ENCODE measurements around the gene AGBL4. TPM values are rescaled to one million over a fixed set of nuclear protein-coding genes. Genes with fewer than 3 reads are reported as not detected.

AGBL4 gene
- total and polyA plus RNA-seq, 2 of the 13 experiments (the other 11 are each of a cell fraction or from before 2014, with no cell fraction given): not detected

DNA sequence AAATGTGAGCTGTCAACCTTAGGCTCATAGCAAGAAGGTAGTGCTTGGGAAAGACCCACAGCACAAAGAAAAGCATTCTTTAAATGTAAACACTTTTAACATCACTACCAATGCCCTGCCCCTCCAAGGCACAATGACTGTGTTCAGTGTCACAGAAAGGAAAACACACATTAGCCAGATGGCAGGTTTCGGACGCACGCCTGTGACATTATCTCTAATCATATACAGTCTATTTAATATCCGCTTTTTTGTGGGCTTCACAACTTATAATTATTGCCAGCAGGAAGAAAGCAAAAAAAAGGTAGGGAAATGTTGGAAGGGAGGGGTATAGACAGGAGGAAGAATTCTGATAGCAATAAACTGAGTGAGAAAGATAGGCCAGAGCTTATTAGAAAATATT is 1134.7 kb downstream of the AGBL4 start:
- DNase-seq (ENCODE audit: low spot score): no peak
- intact Hi-C loops (cut with micrococcal nuclease; ENCODE audit: unreplicated experiment): no loop called here
- no peak overlapping the region for H3K27ac ChIP-seq (ENCODE audit: extremely low read length, insufficient read depth, low read length)
- ChIA-PET CTCF (ENCODE audit: low intra/inter-chr PET ratio, low total read pairs) (no interaction called here), POLR2A (no interaction called here)
- H3K9ac ChIP-seq (ENCODE audit: insufficient read depth, low read depth, low read length): no peak overlapping the region
- H3K79me2 ChIP-seq (ENCODE audit: insufficient read depth, low read length): no peaks in the 10 kb centered on the region
- no peak for ATAC-seq
- H2AFZ ChIP-seq (ENCODE audit: low read length): no peak overlapping the region
- H3K4me1 ChIP-seq (ENCODE audit: insufficient read depth, low read length): no peaks in the 10 kb centered on the region
- H3K4me2 ChIP-seq (ENCODE audit: low read depth, low read length): no peak overlapping the region
- TF ChIP-seq EEA1 (CRISPR knock-in tag; IDR thresholded peaks at IDR 0.05; ENCODE audit: borderline replicate concordance): no peak
- TF ChIP-seq THAP7 (CRISPR knock-in tag; IDR thresholded peaks at IDR 0.05): no peak
- no peak for TF ChIP-seq TRIM24 (CRISPR knock-in tag; IDR thresholded peaks at IDR 0.05)
- TF ChIP-seq, protein P1, sequence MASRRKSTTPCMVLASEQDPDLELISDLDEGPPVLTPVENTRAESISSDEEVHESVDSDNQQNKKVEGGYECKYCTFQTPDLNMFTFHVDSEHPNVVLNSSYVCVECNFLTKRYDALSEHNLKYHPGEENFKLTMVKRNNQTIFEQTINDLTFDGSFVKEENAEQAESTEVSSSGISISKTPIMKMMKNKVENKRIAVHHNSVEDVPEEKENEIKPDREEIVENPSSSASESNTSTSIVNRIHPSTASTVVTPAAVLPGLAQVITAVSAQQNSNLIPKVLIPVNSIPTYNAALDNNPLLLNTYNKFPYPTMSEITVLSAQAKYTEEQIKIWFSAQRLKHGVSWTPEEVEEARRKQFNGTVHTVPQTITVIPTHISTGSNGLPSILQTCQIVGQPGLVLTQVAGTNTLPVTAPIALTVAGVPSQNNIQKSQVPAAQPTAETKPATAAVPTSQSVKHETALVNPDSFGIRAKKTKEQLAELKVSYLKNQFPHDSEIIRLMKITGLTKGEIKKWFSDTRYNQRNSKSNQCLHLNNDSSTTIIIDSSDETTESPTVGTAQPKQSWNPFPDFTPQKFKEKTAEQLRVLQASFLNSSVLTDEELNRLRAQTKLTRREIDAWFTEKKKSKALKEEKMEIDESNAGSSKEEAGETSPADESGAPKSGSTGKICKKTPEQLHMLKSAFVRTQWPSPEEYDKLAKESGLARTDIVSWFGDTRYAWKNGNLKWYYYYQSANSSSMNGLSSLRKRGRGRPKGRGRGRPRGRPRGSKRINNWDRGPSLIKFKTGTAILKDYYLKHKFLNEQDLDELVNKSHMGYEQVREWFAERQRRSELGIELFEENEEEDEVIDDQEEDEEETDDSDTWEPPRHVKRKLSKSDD (CRISPR knock-in tag; IDR thresholded peaks at IDR 0.05; ENCODE audit: low read depth): no peak
- TF ChIP-seq, protein P2, sequence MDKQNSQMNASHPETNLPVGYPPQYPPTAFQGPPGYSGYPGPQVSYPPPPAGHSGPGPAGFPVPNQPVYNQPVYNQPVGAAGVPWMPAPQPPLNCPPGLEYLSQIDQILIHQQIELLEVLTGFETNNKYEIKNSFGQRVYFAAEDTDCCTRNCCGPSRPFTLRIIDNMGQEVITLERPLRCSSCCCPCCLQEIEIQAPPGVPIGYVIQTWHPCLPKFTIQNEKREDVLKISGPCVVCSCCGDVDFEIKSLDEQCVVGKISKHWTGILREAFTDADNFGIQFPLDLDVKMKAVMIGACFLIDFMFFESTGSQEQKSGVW (CRISPR knock-in tag; IDR thresholded peaks at IDR 0.05; ENCODE audit: borderline replicate concordance): no peak
- no peak for TF ChIP-seq ATM (IDR thresholded peaks at IDR 0.05; ENCODE audit: borderline replicate concordance)
- TF ChIP-seq, protein P3, sequence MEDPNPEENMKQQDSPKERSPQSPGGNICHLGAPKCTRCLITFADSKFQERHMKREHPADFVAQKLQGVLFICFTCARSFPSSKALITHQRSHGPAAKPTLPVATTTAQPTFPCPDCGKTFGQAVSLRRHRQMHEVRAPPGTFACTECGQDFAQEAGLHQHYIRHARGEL (CRISPR knock-in tag; IDR thresholded peaks at IDR 0.05): no peak
- TF ChIP-seq, protein P4, sequence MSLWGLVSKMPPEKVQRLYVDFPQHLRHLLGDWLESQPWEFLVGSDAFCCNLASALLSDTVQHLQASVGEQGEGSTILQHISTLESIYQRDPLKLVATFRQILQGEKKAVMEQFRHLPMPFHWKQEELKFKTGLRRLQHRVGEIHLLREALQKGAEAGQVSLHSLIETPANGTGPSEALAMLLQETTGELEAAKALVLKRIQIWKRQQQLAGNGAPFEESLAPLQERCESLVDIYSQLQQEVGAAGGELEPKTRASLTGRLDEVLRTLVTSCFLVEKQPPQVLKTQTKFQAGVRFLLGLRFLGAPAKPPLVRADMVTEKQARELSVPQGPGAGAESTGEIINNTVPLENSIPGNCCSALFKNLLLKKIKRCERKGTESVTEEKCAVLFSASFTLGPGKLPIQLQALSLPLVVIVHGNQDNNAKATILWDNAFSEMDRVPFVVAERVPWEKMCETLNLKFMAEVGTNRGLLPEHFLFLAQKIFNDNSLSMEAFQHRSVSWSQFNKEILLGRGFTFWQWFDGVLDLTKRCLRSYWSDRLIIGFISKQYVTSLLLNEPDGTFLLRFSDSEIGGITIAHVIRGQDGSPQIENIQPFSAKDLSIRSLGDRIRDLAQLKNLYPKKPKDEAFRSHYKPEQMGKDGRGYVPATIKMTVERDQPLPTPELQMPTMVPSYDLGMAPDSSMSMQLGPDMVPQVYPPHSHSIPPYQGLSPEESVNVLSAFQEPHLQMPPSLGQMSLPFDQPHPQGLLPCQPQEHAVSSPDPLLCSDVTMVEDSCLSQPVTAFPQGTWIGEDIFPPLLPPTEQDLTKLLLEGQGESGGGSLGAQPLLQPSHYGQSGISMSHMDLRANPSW (CRISPR knock-in tag; IDR thresholded peaks at IDR 0.05; ENCODE audit: borderline replicate concordance): no peak
- TF ChIP-seq ZNF224 (CRISPR knock-in tag; IDR thresholded peaks at IDR 0.05): no peak
- TF ChIP-seq GATAD1 (CRISPR knock-in tag; IDR thresholded peaks at IDR 0.05): no peak
- TF ChIP-seq KDM1A (CRISPR knock-in tag; IDR thresholded peaks at IDR 0.05): no peak
- TF ChIP-seq, protein P5, sequence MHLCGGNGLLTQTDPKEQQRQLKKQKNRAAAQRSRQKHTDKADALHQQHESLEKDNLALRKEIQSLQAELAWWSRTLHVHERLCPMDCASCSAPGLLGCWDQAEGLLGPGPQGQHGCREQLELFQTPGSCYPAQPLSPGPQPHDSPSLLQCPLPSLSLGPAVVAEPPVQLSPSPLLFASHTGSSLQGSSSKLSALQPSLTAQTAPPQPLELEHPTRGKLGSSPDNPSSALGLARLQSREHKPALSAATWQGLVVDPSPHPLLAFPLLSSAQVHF (CRISPR knock-in tag; IDR thresholded peaks at IDR 0.05): no peak
- in situ Hi-C loops (cut with HindIII; ENCODE audit: extremely low pct_ligation_motif_present, low pct_unique_long_range_greater_than_20kb): no loop called here
- 5% methylated on average over 4 of the region's 4 CpGs for WGBS (ENCODE audit: low lambda C conversion rate)
- H3K27me3 ChIP-seq (ENCODE audit: control insufficient read depth in 1 of 2, insufficient read depth in 2 of 2, low read length in 2 of 2): no peaks in the 10 kb centered on the region
- H3K9me3 ChIP-seq (ENCODE audit: low read length): no peaks in the 10 kb centered on the region
- no peaks in the 10 kb centered on the region for H4K20me1 ChIP-seq (ENCODE audit: insufficient read depth, low read length)
- H3K4me3 ChIP-seq (replicated peaks in 1 of 3; ENCODE audit: insufficient read depth in 1 of 3, low read depth in 2 of 3, low read length in 3 of 3): no peak overlapping the region
- no peaks in the 10 kb centered on the region for H3K36me3 ChIP-seq (replicated peaks in 1 of 2; ENCODE audit: control insufficient read depth in 1 of 2, insufficient read depth in 2 of 2, low read length in 2 of 2)
- BruUV-seq (replicated peaks): no TSS peak
- FAIRE-seq: no peak
